Activated naive CD4-positive, alpha-beta T cell treated with anti-CD3 and anti-CD28 coated beads, Interleukin-2, amount 50 U/mL, for 24 hours (primary cell): ENCODE measurements around the gene KCNE2.
"Not testable (repeated sequence)": the region's sequence is repeated elsewhere in the genome, so short reads cannot be mapped to it uniquely, and the experiment has no call there.

Experiments used
- H3K27ac Mint-ChIP-seq: one replicate; pipeline ENCODE4 v1.8.0; 2021; ENCODE audit warnings: mild to moderate bottlenecking, mixed read lengths
- H3K27me3 Mint-ChIP-seq: one replicate; pipeline ENCODE4 v1.8.0; 2021; ENCODE audit warnings: mixed read lengths
- H3K36me3 Mint-ChIP-seq: one replicate; pipeline ENCODE4 v1.8.0; 2021; ENCODE audit warnings: mixed read lengths
- H3K4me1 Mint-ChIP-seq: one replicate; pipeline ENCODE4 v1.8.0; 2021; ENCODE audit warnings: mixed read lengths
- H3K4me3 Mint-ChIP-seq: one replicate; pipeline ENCODE4 v1.8.0; 2021; ENCODE audit warnings: mild to moderate bottlenecking, mixed read lengths
- H3K9me3 Mint-ChIP-seq: one replicate; pipeline ENCODE4 v1.8.0; 2021; ENCODE audit warnings: mixed read lengths

The KCNE2 gene

DNA sequence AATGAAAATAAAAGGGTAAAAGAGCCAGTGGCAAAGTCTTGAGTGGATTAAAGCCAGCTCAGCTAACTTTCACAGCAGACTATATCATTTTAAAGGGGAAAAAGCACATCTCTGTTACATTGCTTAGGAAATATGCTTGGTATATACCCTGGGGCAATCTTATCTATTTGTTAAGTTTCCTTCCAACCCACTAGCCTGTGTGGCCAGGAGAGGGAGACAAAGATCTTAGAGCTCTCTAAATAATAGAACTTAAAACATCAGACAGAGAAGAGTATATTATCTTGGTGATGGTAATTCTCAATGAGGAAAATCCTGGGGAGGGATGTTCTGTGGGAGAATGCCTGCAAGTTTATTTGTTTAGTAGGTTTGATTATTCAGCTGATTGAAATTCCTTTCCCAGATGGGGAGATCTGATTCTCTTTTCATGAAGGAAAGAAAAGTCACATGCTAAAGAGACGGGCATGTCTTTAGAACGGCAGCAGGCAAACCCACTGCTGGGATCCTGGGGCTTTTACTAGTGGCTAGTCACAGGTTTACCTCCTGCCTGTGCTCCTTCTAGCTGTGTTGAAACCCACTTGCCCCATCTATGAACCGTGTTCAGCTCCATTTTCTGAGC lies 3.6 kb downstream of the KCNE2 start:
- Mint-ChIP-seq H3K4me1 (no peaks in the 10 kb centered on the region), H3K27me3 (peaks cover 5% of the 10 kb centered on the region), H3K27ac (no peak overlapping the region), H3K36me3 (no peaks in the 10 kb centered on the region), H3K4me3 (no peak overlapping the region), H3K9me3 (no peaks in the 10 kb centered on the region)

DNA sequence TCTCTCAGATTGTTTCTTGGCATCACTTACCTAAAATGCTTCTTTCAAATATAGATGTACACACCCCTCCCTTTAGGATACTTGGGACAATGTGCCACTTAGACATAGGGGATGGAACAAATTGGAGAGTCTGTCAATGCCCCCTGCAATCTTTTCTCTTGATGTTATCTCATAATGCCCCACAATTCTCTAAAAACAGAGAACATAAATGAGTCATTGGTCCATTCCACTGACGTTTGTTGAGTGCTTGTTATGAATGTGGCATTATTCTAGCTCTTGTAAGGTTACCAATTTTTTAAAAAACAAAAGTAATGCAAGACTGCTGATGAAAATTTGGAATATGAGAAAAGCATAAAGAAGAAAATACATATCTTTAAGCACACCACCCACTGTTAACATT lies 5.9 kb downstream of the KCNE2 start:
- Mint-ChIP-seq H3K4me1 (no peaks in the 10 kb centered on the region), H3K27ac (no peak overlapping the region), H3K27me3 (peaks cover 5% of the 10 kb centered on the region), H3K4me3 (no peak overlapping the region), H3K36me3 (no peaks in the 10 kb centered on the region), H3K9me3 (no peaks in the 10 kb centered on the region)

DNA sequence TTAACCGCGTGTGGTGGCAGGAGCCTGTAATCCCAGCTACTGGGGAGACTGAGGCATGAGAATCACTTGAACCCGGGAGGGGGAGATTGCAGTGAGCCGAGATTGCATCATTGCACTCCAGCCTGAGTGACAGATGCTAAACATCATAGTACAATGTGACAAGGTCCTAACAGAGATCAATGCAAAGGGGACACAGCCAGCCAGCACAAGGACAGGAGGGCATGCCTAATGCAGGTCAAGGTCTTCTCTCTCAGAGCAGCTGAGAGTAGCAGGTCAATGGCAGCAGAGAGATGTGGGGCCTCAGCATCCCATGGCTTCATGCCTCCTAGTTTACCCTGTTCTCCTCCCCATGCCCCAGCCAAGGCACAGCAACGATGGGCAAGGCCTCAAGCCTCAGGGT lies 8.5 kb downstream of the KCNE2 start:
- Mint-ChIP-seq H3K27ac (no peak overlapping the region), H3K4me3 (no peak overlapping the region), H3K9me3 (no peaks in the 10 kb centered on the region), H3K27me3 (peaks cover 5% of the 10 kb centered on the region), H3K36me3 (no peaks in the 10 kb centered on the region), H3K4me1 (no peaks in the 10 kb centered on the region)

DNA sequence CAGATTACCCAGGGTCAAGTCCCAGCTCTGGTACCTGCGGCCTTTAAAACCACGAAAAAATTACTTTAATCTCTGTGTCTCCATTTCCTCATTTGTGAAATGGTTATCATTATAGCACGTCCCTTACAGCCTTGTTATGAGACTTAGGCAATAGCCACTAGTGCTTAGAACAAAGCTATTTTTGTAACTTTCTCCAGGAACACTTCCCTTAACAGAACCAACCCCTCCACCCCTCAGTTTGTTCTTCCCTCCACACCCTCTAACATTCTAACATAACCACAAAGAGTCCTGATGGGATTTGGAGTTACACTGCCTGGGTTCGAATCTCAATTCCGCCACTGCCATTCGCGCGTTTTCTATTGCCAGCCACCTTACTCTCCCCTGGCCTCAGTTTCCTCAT lies 10.7 kb downstream of the KCNE2 start:
- H3K27me3 Mint-ChIP-seq, H3K4me1 Mint-ChIP-seq, H3K27ac Mint-ChIP-seq, H3K4me3 Mint-ChIP-seq, H3K36me3 Mint-ChIP-seq, H3K9me3 Mint-ChIP-seq: not testable (repeated sequence)

DNA sequence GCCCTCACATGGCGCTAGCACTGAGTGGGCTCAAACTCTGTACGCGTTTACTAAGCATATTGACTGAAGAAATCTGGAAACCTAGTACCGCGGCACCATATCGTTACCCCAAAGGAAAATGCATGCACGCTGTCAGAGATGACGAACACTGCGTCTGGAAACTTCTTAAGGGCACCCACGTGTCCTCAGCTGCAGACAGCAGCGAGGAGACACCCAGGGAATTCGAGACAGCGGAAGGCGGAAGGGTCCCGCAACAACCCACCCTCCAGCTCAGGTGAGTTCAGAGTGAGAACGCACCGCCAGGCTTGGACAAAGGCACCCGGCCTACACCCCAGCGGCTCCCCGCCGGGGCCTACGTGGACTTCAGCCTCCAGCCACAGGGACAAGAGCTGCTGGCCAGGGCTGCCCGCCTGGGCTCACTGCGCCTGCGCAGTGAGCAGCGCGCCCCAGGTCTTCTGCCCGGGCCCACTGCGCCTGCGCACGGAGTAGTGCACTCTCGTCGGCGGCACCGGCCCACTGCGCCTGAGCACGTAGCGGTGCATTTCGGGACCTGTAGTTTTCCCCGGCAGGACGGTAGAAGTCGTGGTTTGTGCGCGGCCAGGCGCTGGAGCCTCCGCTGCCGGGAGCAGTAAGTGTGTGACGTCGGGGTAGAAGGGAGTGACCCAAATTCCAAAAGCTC lies 11.3 kb downstream of the KCNE2 start, which contains the start of gene SMIM11:
SMIM11 (plus strand) TSS at position 568 of the 679 bp plus-strand sequence. CDS start 3,998 bp downstream, outside the sequence.
- not testable (repeated sequence) for H3K27me3 Mint-ChIP-seq, H3K36me3 Mint-ChIP-seq, H3K4me1 Mint-ChIP-seq, H3K9me3 Mint-ChIP-seq, H3K4me3 Mint-ChIP-seq, H3K27ac Mint-ChIP-seq

DNA sequence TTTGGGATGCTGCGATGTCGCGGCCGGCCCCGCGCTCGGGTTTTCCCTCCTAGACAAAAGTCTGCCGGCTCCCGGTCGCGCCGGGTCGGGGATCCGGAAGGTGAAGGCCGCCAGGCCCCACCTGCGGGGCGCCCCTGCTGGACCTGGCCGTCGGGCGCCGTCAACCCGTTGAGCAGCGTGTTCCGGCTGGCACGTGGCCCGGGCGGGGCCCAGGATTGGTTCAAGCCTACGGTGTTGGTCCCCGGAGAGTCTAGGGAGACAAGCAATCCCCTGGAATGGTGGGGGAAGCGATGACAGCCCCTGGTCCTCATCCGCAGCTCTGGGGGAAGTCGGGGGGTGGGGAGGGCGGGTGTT lies 11.8 kb downstream of the KCNE2 start:
- H3K27me3 Mint-ChIP-seq, H3K4me1 Mint-ChIP-seq, H3K36me3 Mint-ChIP-seq, H3K9me3 Mint-ChIP-seq, H3K4me3 Mint-ChIP-seq, H3K27ac Mint-ChIP-seq: not testable (repeated sequence)

DNA sequence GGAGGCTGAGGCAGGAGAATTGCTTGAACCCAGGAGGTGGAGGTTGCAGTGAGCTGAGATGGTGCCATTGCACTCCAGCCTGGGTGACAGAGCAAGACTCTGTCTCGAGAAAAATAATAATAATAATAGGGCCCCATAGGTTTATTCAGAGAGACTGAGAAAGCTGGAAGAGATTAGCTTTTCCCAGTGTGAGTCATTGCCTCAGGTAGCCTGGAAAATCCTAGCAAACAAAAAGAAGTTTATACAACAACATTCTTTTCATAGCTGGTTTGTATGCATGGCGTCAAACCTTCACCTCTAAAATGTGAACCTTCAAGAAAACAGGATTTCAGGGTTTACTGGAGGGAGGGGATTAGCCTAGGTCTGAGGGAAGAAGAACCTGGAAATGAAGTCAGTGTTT lies 19.3 kb downstream of the KCNE2 start:
- H3K27me3 Mint-ChIP-seq, H3K4me1 Mint-ChIP-seq, H3K27ac Mint-ChIP-seq, H3K4me3 Mint-ChIP-seq, H3K9me3 Mint-ChIP-seq, H3K36me3 Mint-ChIP-seq: not testable (repeated sequence)

DNA sequence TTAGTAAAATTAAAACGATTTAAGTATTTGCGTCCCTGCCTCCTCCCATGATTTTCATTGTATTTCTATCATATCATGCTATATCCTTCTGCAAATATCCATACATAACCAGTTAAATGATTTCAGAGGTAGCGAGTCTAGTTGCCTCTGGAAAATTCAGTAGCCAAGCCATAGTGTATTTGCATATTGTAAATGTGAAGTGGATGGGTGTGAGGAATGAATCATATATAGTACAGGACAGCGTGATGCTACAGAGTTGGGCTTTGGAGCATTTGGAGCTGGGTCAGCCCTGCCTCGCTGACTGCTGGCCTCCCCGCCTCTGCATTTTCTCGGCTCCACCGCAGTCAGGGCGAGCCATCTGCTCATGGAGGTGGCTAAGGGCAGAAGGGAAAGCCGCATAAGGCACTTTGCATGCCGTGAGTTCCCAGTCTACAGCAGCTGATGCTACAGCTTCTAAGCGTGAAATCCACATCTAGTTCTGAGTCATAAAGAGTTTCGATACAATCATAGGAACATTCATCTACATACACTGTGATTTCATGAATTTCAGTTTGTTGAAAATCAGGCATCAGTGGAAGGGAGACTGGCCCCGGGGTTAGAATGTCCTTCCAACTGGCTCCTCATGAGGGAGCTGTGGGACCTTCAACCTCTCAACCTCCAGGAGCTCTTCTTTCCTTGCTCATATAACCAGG lies 20.1 kb downstream of the KCNE2 start:
- not testable (repeated sequence) for H3K36me3 Mint-ChIP-seq, H3K9me3 Mint-ChIP-seq, H3K4me1 Mint-ChIP-seq, H3K27me3 Mint-ChIP-seq, H3K4me3 Mint-ChIP-seq, H3K27ac Mint-ChIP-seq

DNA sequence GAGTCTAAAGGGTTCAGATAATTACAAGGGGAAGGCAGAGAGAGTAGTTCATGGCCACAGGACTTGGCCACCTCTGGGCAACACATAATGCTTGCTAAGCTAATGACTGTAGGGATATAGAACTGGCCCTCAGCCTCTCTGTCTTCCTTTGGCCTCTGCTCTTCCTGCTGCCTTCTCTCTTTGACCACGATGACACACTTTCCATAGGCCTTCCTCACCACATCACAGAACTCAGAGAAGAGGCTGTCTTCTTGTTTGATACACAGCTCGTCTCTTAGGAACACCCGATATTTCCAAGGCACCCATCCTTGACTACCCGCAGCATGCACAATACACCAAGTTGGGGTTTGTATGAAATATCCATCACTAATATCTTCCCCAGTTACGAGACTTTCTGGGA lies 36.7 kb downstream of the KCNE2 start:
- H3K4me1 Mint-ChIP-seq, H3K27ac Mint-ChIP-seq, H3K9me3 Mint-ChIP-seq, H3K27me3 Mint-ChIP-seq, H3K36me3 Mint-ChIP-seq, H3K4me3 Mint-ChIP-seq: not testable (repeated sequence)

DNA sequence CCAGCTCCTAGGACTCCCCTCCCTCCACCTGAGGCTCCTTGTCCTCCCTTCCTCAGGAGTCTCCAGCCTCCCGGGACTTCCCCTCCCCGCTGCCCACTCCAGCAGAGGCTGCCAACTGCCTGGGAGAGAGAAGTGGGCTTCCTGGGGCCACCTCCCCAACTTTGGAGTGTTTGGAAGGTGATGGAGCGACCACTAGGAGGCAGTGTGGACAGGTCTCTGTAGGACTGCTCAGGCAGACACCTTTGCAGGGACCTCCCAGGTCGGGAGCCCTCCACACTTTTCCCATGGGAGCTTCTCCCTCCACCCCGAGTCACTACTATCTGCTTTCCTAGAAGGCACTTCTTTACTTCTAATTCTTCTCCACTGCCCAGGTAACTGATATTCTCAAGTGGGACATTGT lies 40.9 kb downstream of the KCNE2 start:
- H3K9me3 Mint-ChIP-seq, H3K27ac Mint-ChIP-seq, H3K4me1 Mint-ChIP-seq, H3K27me3 Mint-ChIP-seq, H3K36me3 Mint-ChIP-seq, H3K4me3 Mint-ChIP-seq: not testable (repeated sequence)

DNA sequence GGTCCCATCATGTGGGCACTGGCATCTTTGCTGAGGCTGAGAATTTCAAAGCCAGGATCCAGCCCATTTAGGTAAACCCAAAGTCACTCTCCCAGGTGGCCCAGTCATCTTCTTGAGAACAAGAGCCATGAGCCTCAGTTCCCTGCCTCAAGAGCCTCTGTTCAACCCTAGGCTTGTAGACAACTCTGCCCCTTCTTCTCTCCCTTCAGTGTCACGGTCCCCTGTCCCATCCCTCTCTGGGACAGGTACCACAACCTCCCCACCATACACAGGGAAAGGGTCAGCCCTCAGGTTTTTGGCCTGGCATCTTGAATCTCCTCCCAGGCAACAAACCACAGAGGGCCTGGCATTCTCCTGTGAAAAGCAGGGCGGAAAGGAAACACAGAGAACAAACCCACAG lies 41.9 kb downstream of the KCNE2 start:
- not testable (repeated sequence) for H3K4me1 Mint-ChIP-seq, H3K36me3 Mint-ChIP-seq, H3K27me3 Mint-ChIP-seq, H3K9me3 Mint-ChIP-seq, H3K4me3 Mint-ChIP-seq, H3K27ac Mint-ChIP-seq

DNA sequence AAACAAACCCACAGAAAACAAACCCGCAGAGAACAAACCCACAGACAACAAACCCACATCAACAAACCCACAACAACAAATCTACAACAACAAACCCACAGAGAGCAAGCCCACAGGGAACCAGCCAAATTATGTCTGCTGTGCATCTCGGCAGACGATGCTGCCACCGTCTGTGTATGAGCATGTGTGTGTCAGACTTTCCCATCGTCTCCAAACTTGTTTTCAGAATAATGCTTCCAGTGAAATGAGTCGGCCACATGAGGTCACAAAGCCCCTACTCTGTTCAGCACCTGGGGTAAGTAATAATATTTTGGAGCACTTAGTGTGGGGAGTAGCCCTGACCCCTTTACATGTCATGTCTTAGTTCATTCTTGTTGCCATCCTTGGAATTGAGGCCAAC lies 42.3 kb downstream of the KCNE2 start:
- H3K9me3 Mint-ChIP-seq, H3K27me3 Mint-ChIP-seq, H3K4me1 Mint-ChIP-seq, H3K36me3 Mint-ChIP-seq, H3K27ac Mint-ChIP-seq, H3K4me3 Mint-ChIP-seq: not testable (repeated sequence)

DNA sequence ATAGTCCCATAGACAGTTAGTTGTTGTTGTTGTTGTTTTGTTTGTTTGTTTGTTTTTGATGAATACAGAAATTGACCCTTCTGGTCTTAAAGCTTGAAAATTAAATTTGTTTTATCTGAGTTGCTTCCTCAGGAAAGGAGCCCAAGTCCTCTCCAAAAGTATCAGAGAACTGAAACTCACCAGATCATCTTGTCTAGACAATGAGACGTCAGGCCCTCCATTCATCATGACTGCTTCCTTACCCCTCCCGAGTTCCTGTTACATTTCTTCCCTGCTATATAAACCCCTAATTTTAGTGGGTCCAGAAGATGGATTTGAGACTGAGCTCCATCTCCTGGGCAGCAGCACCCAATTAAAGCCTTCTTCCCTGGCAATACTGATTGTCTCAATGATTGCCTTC lies 42.9 kb downstream of the KCNE2 start:
- H3K4me3 Mint-ChIP-seq, H3K27ac Mint-ChIP-seq, H3K9me3 Mint-ChIP-seq, H3K27me3 Mint-ChIP-seq, H3K36me3 Mint-ChIP-seq, H3K4me1 Mint-ChIP-seq: not testable (repeated sequence)

DNA sequence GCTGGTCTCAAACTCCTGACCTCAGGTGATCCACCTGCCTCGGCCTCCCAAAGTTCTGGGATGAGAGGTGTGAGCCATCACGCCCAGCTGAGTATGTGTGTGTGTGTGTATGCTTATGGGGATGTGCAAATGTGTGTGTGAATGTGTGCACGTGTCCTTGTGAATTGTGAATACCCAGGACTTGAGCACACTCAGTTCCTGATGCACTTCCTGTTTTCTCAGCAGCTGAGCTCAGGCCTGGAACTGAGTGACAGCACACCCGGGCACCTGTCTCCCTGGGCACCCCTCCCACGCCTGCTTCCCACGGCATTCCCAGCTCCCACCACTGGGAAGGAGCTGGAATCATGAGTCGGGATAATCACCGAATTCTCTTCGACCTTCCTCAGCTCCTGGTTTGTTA lies 43.5 kb downstream of the KCNE2 start:
- H3K27ac Mint-ChIP-seq, H3K4me1 Mint-ChIP-seq, H3K27me3 Mint-ChIP-seq, H3K9me3 Mint-ChIP-seq, H3K4me3 Mint-ChIP-seq, H3K36me3 Mint-ChIP-seq: not testable (repeated sequence)

DNA sequence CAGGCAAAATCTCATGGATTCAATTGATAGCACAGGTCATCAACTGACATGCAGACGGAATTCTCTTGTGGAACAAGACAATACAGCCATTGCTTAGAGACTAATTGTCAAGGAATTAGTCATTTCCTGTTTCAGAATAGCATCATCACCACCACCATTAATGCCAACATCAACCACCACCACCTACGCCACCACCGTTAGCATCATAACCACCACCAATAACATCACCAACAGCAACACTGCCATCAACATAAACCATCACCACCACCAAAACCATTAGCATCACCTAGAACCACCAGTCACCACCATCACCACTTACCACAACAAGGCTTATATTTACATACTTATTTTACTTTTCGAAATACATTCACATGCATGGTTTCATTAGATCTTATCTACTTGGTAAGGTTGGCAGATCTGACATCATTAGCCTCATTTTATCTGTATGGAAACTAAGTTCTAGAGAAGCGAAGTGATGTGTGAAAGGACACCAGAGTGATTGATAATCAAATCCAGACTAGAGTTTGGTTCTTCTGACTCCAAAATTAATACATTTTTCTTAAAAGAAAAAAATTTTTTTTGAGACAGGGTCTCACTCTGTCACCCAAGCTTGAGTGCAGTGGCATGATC lies 53.8 kb downstream of the KCNE2 start:
- H3K27ac Mint-ChIP-seq: not testable (repeated sequence)

More for the DNA sequence above, 53.8 kb downstream of the KCNE2 start:
- not testable (repeated sequence) for H3K36me3 Mint-ChIP-seq, H3K4me3 Mint-ChIP-seq, H3K4me1 Mint-ChIP-seq, H3K27me3 Mint-ChIP-seq, H3K9me3 Mint-ChIP-seq
